Tibial nerve (tissue), 4 donors: ENCODE results near the gene CARTPT. TPM values are rescaled to one million over a fixed set of nuclear protein-coding genes. Genes with fewer than 3 reads are reported as not detected.

Experiments used
- DNase-seq, 2 donors: peaks; one replicate each; pipeline ENCODE4 v3.0.0-alpha.2; 2019; ENCODE audit warnings: low spot score in 2 of 2
- H3K27ac ChIP-seq, 4 donors: fragments of 200-600 bp; sonication (generic) in 3 of 4; one replicate each; pipeline ENCODE4 v1.5.1; 2017 to 2019; ENCODE audit warnings: mild to moderate bottlenecking in 1 of 4
- H3K27me3 ChIP-seq, 2 donors: fragments of 200-600 bp; sonication (generic) in 1 of 2; one replicate each; pipeline versions ENCODE4 v1.5.1 to v1.6.0; 2017 to 2019
- H3K36me3 ChIP-seq, 3 donors: fragments of 200-600 bp; sonication (generic); one replicate each; pipeline ENCODE4 v1.5.1; 2018 to 2019
- H3K4me1 ChIP-seq, 4 donors: fragments of 200-600 bp; sonication (generic) in 3 of 4; one replicate each; pipeline ENCODE4 v1.5.1; 2017 to 2019
- H3K4me3 ChIP-seq, 4 donors: fragments of 200-600 bp; sonication (generic) in 3 of 4; one replicate each; pipeline ENCODE4 v1.5.1; 2017 to 2019; ENCODE audit warnings: mild to moderate bottlenecking in 1 of 4, moderate library complexity in 1 of 4
- H3K9me3 ChIP-seq, 4 donors: fragments of 200-600 bp; sonication (generic) in 3 of 4; one replicate each; pipeline ENCODE4 v1.5.1; 2017 to 2019
- EP300 ChIP-seq, 2 donors: sonication (generic); formaldehyde crosslinking; IDR thresholded peaks; one replicate each; pipeline ENCODE4 v1.6.1; 2017; ENCODE audit warnings: antibody characterized with exemption in 2 of 2, mild to moderate bottlenecking in 1 of 2
- POLR2A ChIP-seq, 2 donors: fragments of 450-650 bp; IDR thresholded peaks; one replicate each; pipeline ENCODE4 v1.6.1; 2017; ENCODE audit warnings: antibody characterized with exemption in 2 of 2, mild to moderate bottlenecking in 2 of 2, moderate library complexity in 2 of 2
- WGBS, 2 donors: methylation state at CpG; one replicate each; pipeline ENCODE4 v1.1.5; 2018; 5-methylcytosine and 5-hydroxymethylcytosine counted together
- total RNA-seq, 4 donors: library from RNA; depleted of rRNA; stranded (reverse); fragments of >200 nt; gene quantifications; one replicate each; pipeline ENCODE4 v1.1.0, GENCODE V29; 2016
- TF ChIP-seq, protein P1 (sequence below), 5 experiments: fragments of 200-600 bp in 3 of 5; fragments of 450-650 bp in 2 of 5; sonication (generic) in 3 of 5; IDR thresholded peaks; one replicate each; pipeline ENCODE4 v1.5.1; 2016 to 2019; ENCODE audit warnings: antibody characterized with exemption in 5 of 5, mild to moderate bottlenecking in 3 of 5, moderate library complexity in 2 of 5

The CARTPT gene
- not detected for total RNA-seq

DNA sequence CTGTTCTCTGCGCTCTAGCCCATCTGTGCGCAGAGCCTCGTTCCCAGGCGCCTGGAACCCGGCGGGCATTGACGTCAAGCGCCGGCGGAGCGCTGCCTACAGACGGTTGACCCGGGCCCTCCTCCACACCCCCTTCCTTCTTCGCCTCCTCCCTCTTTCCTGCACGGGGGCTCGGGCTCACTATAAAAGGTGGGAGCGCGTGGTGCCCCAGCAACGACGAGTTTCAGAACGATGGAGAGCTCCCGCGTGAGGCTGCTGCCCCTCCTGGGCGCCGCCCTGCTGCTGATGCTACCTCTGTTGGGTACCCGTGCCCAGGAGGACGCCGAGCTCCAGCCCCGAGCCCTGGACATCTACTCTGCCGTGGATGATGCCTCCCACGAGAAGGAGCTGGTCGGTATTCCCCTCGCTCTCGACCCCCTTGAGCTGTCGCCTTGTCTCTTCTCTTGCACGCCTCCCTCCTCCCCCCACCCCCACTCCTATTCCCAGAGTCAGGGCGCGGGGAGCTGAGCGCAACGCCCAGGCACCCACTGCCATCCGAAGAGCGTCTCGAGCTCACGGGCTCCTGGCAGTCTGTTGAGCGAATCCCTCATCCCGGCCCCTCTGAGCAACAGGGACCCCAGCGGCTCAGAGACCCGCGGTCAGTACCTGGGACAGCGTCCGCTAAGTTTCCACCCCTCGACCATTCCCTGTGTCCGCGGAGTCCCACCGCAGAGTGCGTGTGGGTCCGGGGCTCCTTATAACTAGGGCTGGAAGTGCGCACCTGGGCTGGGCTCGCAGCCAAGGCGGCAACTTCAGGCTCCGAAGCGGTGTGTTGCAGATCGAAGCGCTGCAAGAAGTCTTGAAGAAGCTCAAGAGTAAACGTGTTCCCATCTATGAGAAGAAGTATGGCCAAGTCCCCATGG is at the start of gene CARTPT:
Gene CARTPT, plus strand, starts transcription at position 213 of the 902 bp plus-strand sequence. Its CDS starts 19 bp downstream, at position 232.
- Histone ChIP-seq H3K9me3 (no peaks in the 10 kb centered on the region), H3K27me3 (peaks cover 0 to 67% of the 10 kb centered on the region in 2 donors), H3K4me1 (no peaks in the 10 kb centered on the region), H3K36me3 (no peaks in the 10 kb centered on the region), H3K27ac (no peak within 1 kb of the TSS), H3K4me3 (no peak within 1 kb of the TSS)
- 5% methylated on average over 57 to 61 of the region's 65 CpGs for WGBS, 2 donors
- TF ChIP-seq, protein P1, sequence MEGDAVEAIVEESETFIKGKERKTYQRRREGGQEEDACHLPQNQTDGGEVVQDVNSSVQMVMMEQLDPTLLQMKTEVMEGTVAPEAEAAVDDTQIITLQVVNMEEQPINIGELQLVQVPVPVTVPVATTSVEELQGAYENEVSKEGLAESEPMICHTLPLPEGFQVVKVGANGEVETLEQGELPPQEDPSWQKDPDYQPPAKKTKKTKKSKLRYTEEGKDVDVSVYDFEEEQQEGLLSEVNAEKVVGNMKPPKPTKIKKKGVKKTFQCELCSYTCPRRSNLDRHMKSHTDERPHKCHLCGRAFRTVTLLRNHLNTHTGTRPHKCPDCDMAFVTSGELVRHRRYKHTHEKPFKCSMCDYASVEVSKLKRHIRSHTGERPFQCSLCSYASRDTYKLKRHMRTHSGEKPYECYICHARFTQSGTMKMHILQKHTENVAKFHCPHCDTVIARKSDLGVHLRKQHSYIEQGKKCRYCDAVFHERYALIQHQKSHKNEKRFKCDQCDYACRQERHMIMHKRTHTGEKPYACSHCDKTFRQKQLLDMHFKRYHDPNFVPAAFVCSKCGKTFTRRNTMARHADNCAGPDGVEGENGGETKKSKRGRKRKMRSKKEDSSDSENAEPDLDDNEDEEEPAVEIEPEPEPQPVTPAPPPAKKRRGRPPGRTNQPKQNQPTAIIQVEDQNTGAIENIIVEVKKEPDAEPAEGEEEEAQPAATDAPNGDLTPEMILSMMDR (IDR thresholded peaks at IDR 0.05), result no peak
- TF ChIP-seq EP300 (IDR thresholded peaks at IDR 0.05), result no peak
- no peak for TF ChIP-seq POLR2A (IDR thresholded peaks at IDR 0.05)
- no peak for DNase-seq

DNA sequence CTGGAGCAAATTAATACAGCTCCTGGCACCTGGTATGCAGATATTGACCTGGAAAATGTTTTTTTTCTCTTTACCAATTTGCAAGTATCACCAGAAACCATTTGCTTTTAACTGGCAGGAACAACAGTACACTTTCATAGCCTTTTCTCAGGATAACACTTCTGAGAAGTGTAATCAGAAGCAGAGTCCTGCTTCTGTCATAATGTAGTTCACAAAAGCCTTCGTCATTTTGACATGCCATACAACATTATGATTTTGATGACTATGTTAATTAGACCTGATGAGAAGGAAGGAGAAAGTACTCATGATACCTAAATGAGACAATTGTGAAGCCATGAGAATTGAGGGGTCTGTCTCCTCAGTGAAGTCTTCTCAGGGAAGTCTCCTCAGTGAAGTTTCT is 41.1 kb upstream of the CARTPT start:
- H3K36me3 ChIP-seq, result no peaks in the 10 kb centered on the region
- TF ChIP-seq POLR2A (IDR thresholded peaks at IDR 0.05) (no peak), EP300 (IDR thresholded peaks at IDR 0.05) (no peak)
- TF ChIP-seq, protein P1 (IDR thresholded peaks at IDR 0.05), result no peak
- no peaks in the 10 kb centered on the region for H3K9me3 ChIP-seq
- H3K27ac ChIP-seq, result no peak overlapping the region
- WGBS, 2 donors, result 86 to 91% methylated on average over 1 of the region's 1 CpG
- DNase-seq, result no peak
- H3K4me3 ChIP-seq, result no peak overlapping the region
- no peaks in the 10 kb centered on the region for H3K27me3 ChIP-seq
- H3K4me1 ChIP-seq, result no peaks in the 10 kb centered on the region

DNA sequence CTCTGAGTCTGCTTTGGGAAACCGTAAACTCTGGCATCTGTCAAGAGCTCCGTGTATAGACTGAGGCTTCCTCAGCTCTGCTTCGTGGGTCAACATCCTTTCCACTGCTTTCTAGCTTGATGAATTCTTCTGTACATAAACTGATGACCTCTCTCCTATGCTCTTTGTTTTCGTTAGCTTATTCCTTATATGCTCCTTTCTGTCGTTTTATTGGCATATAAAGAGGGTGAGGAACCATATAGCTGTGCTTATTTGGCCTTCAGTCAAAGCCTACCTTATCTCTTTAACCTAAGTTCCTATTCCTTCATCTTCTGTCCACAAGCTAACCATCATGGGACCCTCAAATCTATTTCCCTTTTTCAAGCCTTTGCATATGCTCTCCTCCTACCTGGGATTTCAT is 39.4 kb upstream of the CARTPT start:
- H3K4me3 ChIP-seq, result no peak overlapping the region
- H3K27me3 ChIP-seq, result no peaks in the 10 kb centered on the region
- H3K36me3 ChIP-seq, result no peaks in the 10 kb centered on the region
- DNase-seq, result no peak
- WGBS, 2 donors, result 76 to 77% methylated on average over 5 of the region's 5 CpGs
- peaks cover 0 to 3% (median 0%) of the 10 kb centered on the region in 4 donors for H3K9me3 ChIP-seq
- H3K4me1 ChIP-seq, result no peaks in the 10 kb centered on the region
- H3K27ac ChIP-seq, result no peak overlapping the region
- TF ChIP-seq POLR2A (IDR thresholded peaks at IDR 0.05) (no peak), EP300 (IDR thresholded peaks at IDR 0.05) (no peak)
- TF ChIP-seq, protein P1 (IDR thresholded peaks at IDR 0.05), result no peak

DNA sequence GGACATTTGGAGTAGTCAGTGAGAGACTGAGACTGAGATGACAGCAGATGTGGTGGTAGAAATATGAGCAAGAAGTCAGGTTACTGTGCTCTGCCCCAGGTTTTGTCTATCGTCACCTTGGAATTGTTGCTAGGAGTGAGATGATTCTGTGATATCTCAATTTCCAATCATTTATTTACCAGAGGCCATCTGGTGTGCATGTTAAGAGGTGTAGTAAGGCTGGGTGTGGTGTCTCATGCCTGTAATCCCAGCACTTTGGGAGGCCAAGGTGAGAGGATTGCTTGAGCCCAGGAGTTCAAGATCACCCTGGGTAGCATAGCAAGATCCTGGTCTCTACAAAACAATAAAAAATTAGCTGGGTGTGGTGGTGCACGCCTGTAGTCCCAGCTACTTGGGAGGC is 38.6 kb upstream of the CARTPT start:
- no peaks in the 10 kb centered on the region for H3K27me3 ChIP-seq
- TF ChIP-seq POLR2A (IDR thresholded peaks at IDR 0.05), result no peak
- TF ChIP-seq, protein P1 (IDR thresholded peaks at IDR 0.05), result no peak
- TF ChIP-seq EP300 (IDR thresholded peaks at IDR 0.05), result no peak
- no peak overlapping the region for H3K4me3 ChIP-seq
- no peaks in the 10 kb centered on the region for H3K36me3 ChIP-seq
- 92 to 93% methylated on average over 2 of the region's 2 CpGs for WGBS, 2 donors
- H3K27ac ChIP-seq, result no peak overlapping the region
- no peak for DNase-seq
- no peaks in the 10 kb centered on the region for H3K4me1 ChIP-seq
- peaks cover 0 to 3% (median 0%) of the 10 kb centered on the region in 4 donors for H3K9me3 ChIP-seq

DNA sequence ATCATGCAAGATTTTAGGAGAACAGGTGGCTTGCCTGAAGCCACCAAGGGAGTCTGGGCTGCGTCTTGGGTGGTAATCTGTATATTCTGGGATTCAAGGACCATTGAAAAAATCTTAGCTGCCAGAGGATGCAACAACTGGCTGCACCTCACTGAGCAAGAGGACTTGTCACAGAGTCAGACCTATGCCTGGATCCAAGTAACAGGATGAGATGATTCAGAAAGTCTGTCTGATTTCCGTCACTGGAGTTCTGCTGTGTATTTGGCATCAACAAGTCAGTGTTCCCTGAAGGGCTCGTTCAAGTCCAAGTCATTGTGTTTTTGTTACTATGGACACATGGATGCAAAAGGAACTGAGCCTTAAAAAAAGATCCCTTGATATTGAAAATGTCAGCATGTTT is 37.8 kb upstream of the CARTPT start:
- peak in 1 of 2 donors; percentile 16 for TF ChIP-seq EP300 (IDR thresholded peaks at IDR 0.05)
- TF ChIP-seq, protein P1 (IDR thresholded peaks at IDR 0.05), result no peak
- TF ChIP-seq POLR2A (IDR thresholded peaks at IDR 0.05), result no peak
- peaks cover 0 to 3% (median 0%) of the 10 kb centered on the region in 4 donors for H3K9me3 ChIP-seq
- no peak overlapping the region for H3K4me3 ChIP-seq
- H3K27me3 ChIP-seq, result no peaks in the 10 kb centered on the region
- WGBS, 2 donors, result 43 to 50% methylated on average over 3 of the region's 3 CpGs
- no peak overlapping the region for H3K27ac ChIP-seq
- no peak for DNase-seq
- H3K36me3 ChIP-seq, result no peaks in the 10 kb centered on the region
- H3K4me1 ChIP-seq, result no peaks in the 10 kb centered on the region
